Stromal cell of bone marrow (primary cell): ENCODE results near the gene SUB1.
"Not testable (repeated sequence)": the region's sequence is repeated elsewhere in the genome, so short reads cannot be mapped to it uniquely, and the experiment has no call there.

Experiments used
- DNase-seq: peaks from one replicate; pipeline ENCODE4 v3.0.0-alpha.2; 2012; ENCODE audit warnings: low read depth

SUB1 gene

GRCh38 chr5:32565145-32565544 lies 20.2 kb upstream of the SUB1 start:
- DNase-seq = no peak

- DNase-seq = no peak
Observed at GRCh38 chr5:32566319-32567111, 18.8 kb upstream of the SUB1 start.

- no peak for DNase-seq
Observed at GRCh38 chr5:32571128-32571527, 14.2 kb upstream of the SUB1 start.

- DNase-seq = no peak
Observed at GRCh38 chr5:32572778-32573480, 12.4 kb upstream of the SUB1 start.

- DNase-seq = not testable (repeated sequence)
Observed at GRCh38 chr5:32573481-32573854, 11.9 kb upstream of the SUB1 start.

GRCh38 chr5:32574540-32575175 lies 10.7 kb upstream of the SUB1 start:
- no peak for DNase-seq

- no peak for DNase-seq
Observed at GRCh38 chr5:32578363-32578762, 7.0 kb upstream of the SUB1 start.

- no peak for DNase-seq
Observed at GRCh38 chr5:32578764-32579163, 6.6 kb upstream of the SUB1 start.

GRCh38 chr5:32581010-32581785 lies 4.2 kb upstream of the SUB1 start:
- DNase-seq = no peak

GRCh38 chr5:32583582-32584232 lies 1.6 kb upstream of the SUB1 start:
- DNase-seq = no peak

GRCh38 chr5:32584646-32585045 lies 711 bp upstream of the SUB1 start:
- no peak for DNase-seq

GRCh38 chr5:32585122-32585445 lies 273 bp upstream of the SUB1 start:
- no peak for DNase-seq

GRCh38 chr5:32586276-32586599 lies 881 bp downstream of the SUB1 start:
- no peak for DNase-seq

- no peak for DNase-seq
Observed at GRCh38 chr5:32587067-32587551, 1.8 kb downstream of the SUB1 start.

GRCh38 chr5:32589416-32589815 lies 4.1 kb downstream of the SUB1 start:
- DNase-seq = no peak

GRCh38 chr5:32589942-32590869 lies 4.8 kb downstream of the SUB1 start:
- peak; percentile 48 for DNase-seq

GRCh38 chr5:32595118-32595517 lies 9.8 kb downstream of the SUB1 start:
- DNase-seq = no peak

- no peak for DNase-seq
Observed at GRCh38 chr5:32597041-32597629, 11.8 kb downstream of the SUB1 start.

GRCh38 chr5:32598260-32598937 lies 13.0 kb downstream of the SUB1 start:
- DNase-seq = no peak

- no peak for DNase-seq
Observed at GRCh38 chr5:32598997-32599549, 13.7 kb downstream of the SUB1 start.
